HEK293 (cell line): ENCODE results near the gene MOB3C.

Source experiments
- CTCF ChIA-PET: fragments of 350-600 bp; formaldehyde crosslinking; extraction: SDS; loops from one replicate; lab custom pipeline; 2021; ENCODE audit warnings: antibody characterized with exemption; lab: Yijun Ruan, JAX
- POLR2A ChIA-PET: fragments of 300-600 bp; formaldehyde crosslinking; extraction: SDS; loops from one replicate; lab custom pipeline; 2020; ENCODE audit warnings: antibody characterized with exemption, inconsistent platforms; lab: Yijun Ruan, JAX
- H3K27ac ChIP-seq: fragments of 200-500 bp; sonication (Bioruptor generic); 2 replicates; pipeline ENCODE4 v1.5.1; 2014; ENCODE audit warnings: low read depth, low read length, control low read depth, inconsistent platforms; ENCODE audit errors: extremely low read depth
- H3K36me3 ChIP-seq, 2 experiments: fragments of 200-500 bp in 1 of 2; sonication (Bioruptor generic) in 1 of 2; 1 replicate in 1 of 2; 2 replicates in 1 of 2; pipeline ENCODE4 v1.5.1; 2014 to 2017; ENCODE audit warnings: inconsistent platforms in 2 of 2, low read length in 2 of 2; ENCODE audit not compliant: control insufficient read depth in 2 of 2, insufficient read depth in 1 of 2
- H3K4me1 ChIP-seq: fragments of 200-500 bp; sonication (Bioruptor generic); 2 replicates; pipeline ENCODE4 v1.5.1; 2014; ENCODE audit warnings: mild to moderate bottlenecking, low read length, inconsistent platforms; ENCODE audit not compliant: control insufficient read depth, insufficient read depth
- H3K4me3 ChIP-seq: 2 replicates; pipeline ENCODE4 v1.5.1; 2011; ENCODE audit warnings: low read depth, mild to moderate bottlenecking, control low read depth, low read length, moderate library complexity
- H3K9me3 ChIP-seq: fragments of 200-500 bp; sonication (Bioruptor generic); 2 replicates; pipeline ENCODE4 v1.5.1; 2014; ENCODE audit warnings: low read depth, low read length, inconsistent platforms; ENCODE audit not compliant: control insufficient read depth, insufficient read depth
- IKZF3 ChIP-seq: fragments of 450-650 bp; IDR thresholded peaks from 2 replicates; pipeline ENCODE4 v1.5.0; 2018; ENCODE audit warnings: missing biosample characterization, mild to moderate bottlenecking, missing genetic modification characterization, moderate library complexity
- KLF16 ChIP-seq: fragments of 450-650 bp; formaldehyde crosslinking; IDR thresholded peaks from 2 replicates; pipeline ENCODE4 v1.5.1; 2017; ENCODE audit warnings: missing biosample characterization, missing genetic modification characterization
- KLF17 ChIP-seq: fragments of 450-650 bp; formaldehyde crosslinking; IDR thresholded peaks from 2 replicates; pipeline ENCODE4 v1.5.1; 2016; ENCODE audit warnings: missing biosample characterization, missing genetic modification characterization
- PRDM6 ChIP-seq: fragments of 450-650 bp; formaldehyde crosslinking; IDR thresholded peaks from 2 replicates; pipeline ENCODE4 v1.5.1; 2017; ENCODE audit warnings: missing biosample characterization, missing genetic modification characterization
- SALL2 ChIP-seq: fragments of 450-650 bp; formaldehyde crosslinking; IDR thresholded peaks from 2 replicates; pipeline ENCODE4 v1.5.0; 2017; ENCODE audit warnings: missing biosample characterization, mild to moderate bottlenecking, missing genetic modification characterization, borderline replicate concordance
- TSHZ1 ChIP-seq: fragments of 450-650 bp; formaldehyde crosslinking; IDR thresholded peaks from 2 replicates; pipeline ENCODE4 v1.5.1; 2016; ENCODE audit warnings: missing biosample characterization, missing genetic modification characterization, borderline replicate concordance
- ZBTB10 ChIP-seq: fragments of 450-650 bp; formaldehyde crosslinking; IDR thresholded peaks from 2 replicates; pipeline ENCODE4 v1.5.1; 2016; ENCODE audit warnings: missing biosample characterization, missing genetic modification characterization
- ZBTB48 ChIP-seq: fragments of 450-650 bp; formaldehyde crosslinking; IDR thresholded peaks from 2 replicates; pipeline ENCODE4 v1.5.1; 2016; ENCODE audit warnings: missing biosample characterization, missing genetic modification characterization
- ZFHX2 ChIP-seq: fragments of 450-650 bp; formaldehyde crosslinking; conservative IDR thresholded peaks from 2 replicates; pipeline ENCODE4 v1.5.1; 2016; ENCODE audit warnings: missing biosample characterization, missing genetic modification characterization
- ZFP41 ChIP-seq: fragments of 450-650 bp; formaldehyde crosslinking; IDR thresholded peaks from 2 replicates; pipeline ENCODE4 v1.5.1; 2016; ENCODE audit warnings: missing biosample characterization, missing genetic modification characterization, borderline replicate concordance
- ZFP69B ChIP-seq: fragments of 450-650 bp; formaldehyde crosslinking; IDR thresholded peaks from 2 replicates; pipeline ENCODE4 v1.5.1; 2016; ENCODE audit warnings: missing biosample characterization, missing genetic modification characterization
- ZNF37A ChIP-seq: fragments of 450-650 bp; IDR thresholded peaks from 2 replicates; pipeline ENCODE4 v1.5.1; 2018; ENCODE audit warnings: missing biosample characterization, missing genetic modification characterization
- ZNF404 ChIP-seq: fragments of 450-650 bp; formaldehyde crosslinking; IDR thresholded peaks from 2 replicates; pipeline ENCODE4 v1.5.1; 2017; ENCODE audit warnings: missing biosample characterization, missing genetic modification characterization
- ZNF488 ChIP-seq: fragments of 450-650 bp; formaldehyde crosslinking; IDR thresholded peaks from 2 replicates; pipeline ENCODE4 v1.5.1; 2016; ENCODE audit warnings: missing biosample characterization, missing genetic modification characterization
- ZNF513 ChIP-seq: fragments of 450-650 bp; IDR thresholded peaks from 2 replicates; pipeline ENCODE4 v1.5.1; 2018; ENCODE audit warnings: missing biosample characterization, missing genetic modification characterization
- ZNF529 ChIP-seq: fragments of 450-650 bp; formaldehyde crosslinking; IDR thresholded peaks from 2 replicates; pipeline ENCODE4 v1.5.1; 2017; ENCODE audit warnings: missing genetic modification characterization, missing biosample characterization; ENCODE audit not compliant: insufficient replicate concordance
- ZNF561 ChIP-seq: fragments of 450-650 bp; IDR thresholded peaks from 2 replicates; pipeline ENCODE4 v1.5.1; 2018; ENCODE audit warnings: missing biosample characterization, missing genetic modification characterization, borderline replicate concordance
- ZNF624 ChIP-seq: fragments of 450-650 bp; formaldehyde crosslinking; IDR thresholded peaks from 2 replicates; pipeline ENCODE4 v1.5.1; 2017; ENCODE audit warnings: missing biosample characterization, missing genetic modification characterization
- ZNF629 ChIP-seq: fragments of 450-650 bp; formaldehyde crosslinking; IDR thresholded peaks from 2 replicates; pipeline ENCODE4 v1.5.1; 2017; ENCODE audit warnings: missing biosample characterization, missing genetic modification characterization
- ZNF654 ChIP-seq: fragments of 450-650 bp; formaldehyde crosslinking; IDR thresholded peaks from 2 replicates; pipeline ENCODE4 v1.5.1; 2016; ENCODE audit warnings: low read depth, missing biosample characterization, missing genetic modification characterization
- ZNF677 ChIP-seq: fragments of 450-650 bp; IDR thresholded peaks from 2 replicates; pipeline ENCODE4 v1.5.0; 2018; ENCODE audit warnings: missing biosample characterization, mild to moderate bottlenecking, missing genetic modification characterization, moderate library complexity
- ZSCAN18 ChIP-seq: fragments of 450-650 bp; formaldehyde crosslinking; IDR thresholded peaks from 2 replicates; pipeline ENCODE4 v1.5.1; 2016; ENCODE audit warnings: missing biosample characterization, missing genetic modification characterization

MOB3C gene

GRCh38 chr1:46603858-46604549 lies 12.6 kb downstream of the MOB3C start, which contains the start of gene MKNK1 (continued):
- TF ChIP-seq SALL2 (tag by site-specific recombination) (no peak), ZNF37A (tag by site-specific recombination) (no peak), IKZF3 (tag by site-specific recombination) (peak; percentile 38; the same call in 1 of the 2 replicates), ZFP41 (tag by site-specific recombination) (no peak), KLF16 (tag by site-specific recombination) (peak; percentile 43; the same call in 1 of the 2 replicates), KLF17 (peak; percentile 65; the same call in 1 of the 2 replicates)

GRCh38 chr1:46603481-46603857 lies 13.1 kb downstream of the MOB3C start:
- Histone ChIP-seq H3K27ac (no peak overlapping the region), H3K4me1 (peaks cover 2% of the 10 kb centered on the region; the same call in 1 of the 2 replicates), H3K36me3 (peaks cover 0 to 3% of the 10 kb centered on the region in 2 experiments; a peak in 1 of 3 replicates), H3K9me3 (no peaks in the 10 kb centered on the region), H3K4me3 (peak overlapping the region; percentile 95)
- CTCF ChIA-PET = interaction anchor here (0.6 to 2.3 kb wide), 7 partner anchors 10 to 905 kb away, joined by 3 to 10 read pairs (median 4); no protein-coding TSS in a partner anchor
- TF ChIP-seq ZBTB48 (tag by site-specific recombination) = no peak
- TF ChIP-seq ZFP69B = no peak
- no peak for TF ChIP-seq TSHZ1
- no peak for TF ChIP-seq ZFHX2 (tag by site-specific recombination)
- no peak for TF ChIP-seq ZNF561 (tag by site-specific recombination)
- TF ChIP-seq ZNF654 (tag by site-specific recombination) = no peak
- no peak for TF ChIP-seq PRDM6 (tag by site-specific recombination)
- TF ChIP-seq ZBTB10 = no peak
- no peak for TF ChIP-seq ZNF513 (tag by site-specific recombination)
- no peak for TF ChIP-seq ZNF677 (tag by site-specific recombination)
- TF ChIP-seq ZNF529 (tag by site-specific recombination) = no peak
- no peak for TF ChIP-seq ZNF404
- TF ChIP-seq ZSCAN18 = no peak
- no peak for TF ChIP-seq ZNF488
- TF ChIP-seq ZNF624 (tag by site-specific recombination) = no peak
- no peak for TF ChIP-seq ZNF629 (tag by site-specific recombination)
- POLR2A ChIA-PET = interaction anchor here (1.1 to 4.6 kb wide), 8 partner anchors 11 to 70 kb away, joined by 4 to 77 read pairs (median 6); partner anchors contain the start of genes ATPAF1 and MOB3C
